WERI-Rb-1 (cell line): ENCODE measurements around the gene ERI2.

Experiments used
- DNase-seq: peaks from one replicate; pipeline ENCODE4 v3.0.0-alpha.2; 2020
- H3K27ac ChIP-seq: fragments of 250-450 bp; sonication (Bioruptor Pico); 2 replicates; pipeline ENCODE4 v1.5.1; 2020; ENCODE audit warnings: mild to moderate bottlenecking, moderate library complexity
- H3K27me3 ChIP-seq: fragments of 250-450 bp; sonication (Bioruptor Pico); 2 replicates; pipeline ENCODE4 v1.5.1; 2021; ENCODE audit warnings: mild to moderate bottlenecking, low read depth, moderate library complexity; ENCODE audit not compliant: insufficient read depth, severe bottlenecking
- H3K36me3 ChIP-seq: fragments of 250-450 bp; sonication (Bioruptor Pico); 2 replicates; pipeline ENCODE4 v1.5.1; 2020; ENCODE audit warnings: mild to moderate bottlenecking, moderate library complexity
- H3K4me3 ChIP-seq: 2 replicates; pipeline ENCODE4 v1.5.1; 2011; ENCODE audit warnings: low read depth, mild to moderate bottlenecking, control low read depth, low read length
- H3K9me3 ChIP-seq: fragments of 250-450 bp; sonication (Bioruptor Pico); 2 replicates; pipeline ENCODE4 v1.5.1; 2021; ENCODE audit warnings: mild to moderate bottlenecking, moderate library complexity; ENCODE audit not compliant: severe bottlenecking
- CTCF ChIP-seq: IDR thresholded peaks from 2 replicates; pipeline ENCODE4 v1.5.1; 2011; ENCODE audit warnings: low read depth, mild to moderate bottlenecking, control low read depth, inconsistent platforms, low read length

Gene ERI2

DNA sequence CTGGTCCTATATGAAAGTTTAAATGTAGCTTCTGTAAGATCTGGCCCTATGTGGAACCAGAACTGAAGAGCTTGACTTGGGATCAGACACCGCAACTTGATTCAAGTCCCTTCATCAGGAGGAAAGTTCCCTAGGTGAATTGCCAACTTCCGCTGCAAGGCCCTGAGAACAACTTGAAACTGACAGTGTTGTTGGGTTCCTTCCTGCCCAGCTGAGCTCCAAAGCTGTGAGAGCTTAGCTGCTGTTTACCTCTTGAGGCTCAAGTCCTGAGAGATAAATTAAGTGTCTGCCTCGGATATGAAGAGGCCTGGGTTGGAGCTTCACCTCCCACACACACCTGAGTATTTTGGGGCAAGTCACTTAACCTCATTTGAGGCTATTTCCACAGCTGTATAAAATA is 44.7 kb upstream of the ERI2 start:
- H3K27me3 ChIP-seq, result no peaks in the 10 kb centered on the region
- TF ChIP-seq CTCF, result no peak
- no peak overlapping the region for H3K4me3 ChIP-seq
- H3K27ac ChIP-seq, result peak overlapping the region; percentile 55
- no peaks in the 10 kb centered on the region for H3K9me3 ChIP-seq
- peaks cover 44% of the 10 kb centered on the region for H3K36me3 ChIP-seq
- peak; percentile 62 for DNase-seq

DNA sequence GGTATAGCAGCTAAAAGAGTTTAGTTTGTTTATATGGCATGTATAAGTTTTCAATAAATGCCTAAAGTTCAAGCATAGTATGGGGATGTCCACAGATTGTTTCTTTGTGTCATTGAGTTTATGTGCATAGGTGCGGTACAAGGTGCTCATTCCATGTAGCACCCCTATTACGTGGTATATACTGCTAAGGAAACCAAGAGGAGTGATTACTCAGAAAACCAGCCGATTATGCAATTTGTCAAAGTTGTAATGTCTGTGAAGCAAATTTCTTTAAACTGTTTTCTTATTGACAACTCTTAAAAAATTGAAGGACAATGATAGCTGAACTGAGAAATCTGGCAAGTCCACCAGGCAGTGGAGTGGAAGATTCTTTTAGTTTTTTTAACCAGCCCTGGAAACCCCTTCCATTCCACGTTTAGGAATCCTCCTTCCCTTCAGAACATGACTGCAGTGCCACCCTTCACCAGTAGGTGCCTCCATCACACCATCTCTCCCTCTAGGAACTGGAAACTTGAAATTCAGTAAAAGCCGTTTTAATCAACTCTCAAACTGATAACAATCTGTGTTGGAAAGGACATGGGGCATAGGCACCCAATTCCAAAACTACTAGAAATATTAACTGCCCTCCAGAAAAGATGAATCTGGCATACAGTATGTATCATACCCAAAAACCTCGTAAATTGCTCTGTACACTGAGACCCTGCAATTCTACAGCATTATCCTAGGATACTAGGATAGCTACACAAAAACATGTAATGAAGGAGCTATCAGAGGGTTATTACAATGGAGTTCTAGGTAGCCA is 43.5 kb upstream of the ERI2 start:
- H3K36me3 ChIP-seq, result peaks cover 42% of the 10 kb centered on the region
- no peak overlapping the region for H3K4me3 ChIP-seq
- DNase-seq, result peak; percentile 79

DNA sequence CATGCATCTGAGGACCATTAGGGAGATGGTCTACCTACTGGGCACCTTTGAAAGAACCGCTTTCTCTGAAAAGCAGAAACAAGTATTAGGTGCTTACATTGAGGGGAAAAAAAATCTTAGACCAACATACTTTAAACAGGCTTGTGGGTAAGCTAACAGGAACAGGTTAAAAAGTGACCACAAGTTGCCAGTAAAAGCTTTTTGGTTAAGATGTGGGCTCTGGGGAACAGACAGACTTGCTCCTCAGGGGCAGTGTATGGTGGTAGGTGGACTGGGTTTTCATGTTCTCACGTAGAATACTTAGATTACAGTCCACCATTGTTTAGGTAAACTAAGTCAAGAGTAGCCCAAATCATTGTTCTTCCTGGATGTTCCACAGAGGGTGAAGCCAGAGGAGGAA is 41.3 kb upstream of the ERI2 start:
- Histone ChIP-seq H3K27me3 (no peaks in the 10 kb centered on the region), H3K27ac (no peak overlapping the region), H3K36me3 (peaks cover 32% of the 10 kb centered on the region), H3K4me3 (no peak overlapping the region), H3K9me3 (no peaks in the 10 kb centered on the region)
- TF ChIP-seq CTCF, result no peak
- no peak for DNase-seq

More for the DNA sequence above, 43.5 kb upstream of the ERI2 start:
- peak; percentile 88 for TF ChIP-seq CTCF
- Histone ChIP-seq H3K27ac (peak overlapping the region; percentile 55), H3K9me3 (no peaks in the 10 kb centered on the region), H3K27me3 (no peaks in the 10 kb centered on the region)

DNA sequence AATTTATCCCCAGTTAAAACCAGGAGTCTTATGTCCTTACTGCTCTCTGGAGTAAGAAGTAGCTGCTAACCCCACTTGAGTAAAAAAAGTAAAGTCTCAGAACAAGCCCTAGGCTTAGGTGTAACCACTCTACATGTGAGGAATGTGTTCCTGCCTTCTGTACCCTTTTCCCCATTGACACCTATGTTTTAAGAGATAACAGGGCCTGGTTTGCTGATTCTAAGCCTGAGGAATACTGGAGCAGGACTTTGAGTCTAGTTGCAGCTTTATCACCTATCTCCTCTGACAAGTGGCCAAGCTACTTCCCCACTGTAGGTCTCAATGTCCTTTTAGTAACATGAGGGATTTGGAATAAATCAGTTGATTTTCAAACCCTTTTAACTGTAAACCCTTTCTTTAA is 40.3 kb upstream of the ERI2 start:
- H3K36me3 ChIP-seq, result peaks cover 38% of the 10 kb centered on the region
- DNase-seq, result no peak
- H3K27me3 ChIP-seq, result no peaks in the 10 kb centered on the region
- no peak overlapping the region for H3K4me3 ChIP-seq
- H3K27ac ChIP-seq, result no peak overlapping the region
- no peak for TF ChIP-seq CTCF
- H3K9me3 ChIP-seq, result no peaks in the 10 kb centered on the region

DNA sequence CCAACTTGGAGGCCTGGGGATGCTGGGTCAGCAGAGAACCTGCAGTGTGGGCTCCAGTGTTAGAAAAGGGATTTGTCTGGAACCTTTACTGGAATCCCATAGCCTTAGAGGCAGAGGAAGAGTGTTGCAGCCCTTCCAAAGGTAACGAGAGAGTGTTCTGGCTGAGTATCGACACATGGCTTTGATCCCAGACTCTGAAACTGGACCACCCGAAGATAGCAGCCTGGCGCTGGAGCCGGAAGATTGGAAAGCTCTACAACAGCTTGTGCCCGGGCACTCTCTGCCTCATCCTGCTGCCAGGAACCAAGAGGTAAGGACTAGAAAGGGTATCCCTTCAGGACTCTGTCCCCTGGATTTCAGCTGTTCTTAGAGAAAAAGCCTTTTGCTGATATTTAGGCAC is 39.8 kb upstream of the ERI2 start:
- Histone ChIP-seq H3K9me3 (no peaks in the 10 kb centered on the region), H3K27ac (no peak overlapping the region), H3K27me3 (no peaks in the 10 kb centered on the region), H3K36me3 (peaks cover 38% of the 10 kb centered on the region), H3K4me3 (no peak overlapping the region)
- DNase-seq, result no peak
- TF ChIP-seq CTCF, result no peak

- no peaks in the 10 kb centered on the region for H3K9me3 ChIP-seq
- no peak for TF ChIP-seq CTCF
- H3K4me3 ChIP-seq, result no peak overlapping the region
- no peak overlapping the region for H3K27ac ChIP-seq
- no peak for DNase-seq
- H3K36me3 ChIP-seq, result peaks cover 48% of the 10 kb centered on the region
- H3K27me3 ChIP-seq, result no peaks in the 10 kb centered on the region
Measured at GRCh38 chr16:20844588-20844987, 38.3 kb upstream of the ERI2 start.
